Rectal smooth muscle tissue (tissue), 1 donor: ENCODE data around the gene SMARCAD1.
"Not testable (repeated sequence)": the region's sequence is repeated elsewhere in the genome, so short reads cannot be mapped to it uniquely, and the experiment has no call there.

Experiments used
- H3K27ac ChIP-seq: one replicate; pipeline ENCODE4 v1.7.0; 2013; ENCODE audit warnings: low read depth, low read length, inconsistent platforms
- H3K27me3 ChIP-seq: one replicate; pipeline ENCODE4 v1.7.0; 2013; ENCODE audit warnings: low read length; ENCODE audit not compliant: control insufficient read depth, insufficient read depth
- H3K36me3 ChIP-seq: one replicate; pipeline ENCODE4 v1.7.0; 2013; ENCODE audit warnings: low read length; ENCODE audit not compliant: control insufficient read depth, insufficient read depth
- H3K4me1 ChIP-seq: one replicate; pipeline ENCODE4 v1.7.0; 2013; ENCODE audit warnings: low read length; ENCODE audit not compliant: control insufficient read depth, insufficient read depth
- H3K4me3 ChIP-seq: one replicate; pipeline ENCODE4 v1.7.0; 2013; ENCODE audit warnings: low read length
- H3K9ac ChIP-seq: one replicate; pipeline ENCODE4 v1.7.0; 2013; ENCODE audit warnings: low read length

SMARCAD1 gene

DNA sequence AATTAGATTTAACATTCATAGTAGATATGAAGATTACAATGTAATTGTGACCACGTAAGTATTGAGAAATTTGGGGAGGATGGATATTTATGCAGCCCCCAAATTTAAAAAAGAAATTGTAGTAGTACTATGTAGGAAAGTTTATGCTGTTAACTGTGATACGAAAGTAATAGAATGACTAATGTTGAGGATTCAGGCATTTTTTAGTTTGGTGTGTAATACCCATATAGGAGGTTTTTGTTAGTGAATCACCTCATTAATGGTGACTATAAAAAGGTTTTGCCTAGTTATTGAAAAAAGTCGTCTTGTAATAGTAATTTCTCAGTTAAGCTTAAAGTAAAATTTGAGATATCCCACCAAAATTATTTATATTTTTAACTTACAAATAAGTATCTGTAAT lies 67.2 kb downstream of the SMARCAD1 start:
- Histone ChIP-seq H3K4me3 (no peak overlapping the region), H3K9ac (no peak overlapping the region), H3K27ac (no peak overlapping the region), H3K4me1 (no peaks in the 10 kb centered on the region), H3K36me3 (peaks cover 2% of the 10 kb centered on the region), H3K27me3 (no peaks in the 10 kb centered on the region)

GRCh38 chr4:94276204-94276603 lies 68.5 kb downstream of the SMARCAD1 start:
- Histone ChIP-seq H3K4me1 (no peaks in the 10 kb centered on the region), H3K27ac (no peak overlapping the region), H3K9ac (no peak overlapping the region), H3K36me3 (peaks cover 2% of the 10 kb centered on the region), H3K27me3 (no peaks in the 10 kb centered on the region), H3K4me3 (no peak overlapping the region)

GRCh38 chr4:94277534-94277933 lies 69.9 kb downstream of the SMARCAD1 start:
- H3K4me3 ChIP-seq, result no peak overlapping the region
- peaks cover 2% of the 10 kb centered on the region for H3K36me3 ChIP-seq
- no peaks in the 10 kb centered on the region for H3K27me3 ChIP-seq
- H3K9ac ChIP-seq, result no peak overlapping the region
- no peaks in the 10 kb centered on the region for H3K4me1 ChIP-seq
- H3K27ac ChIP-seq, result no peak overlapping the region

GRCh38 chr4:94278781-94279180 lies 71.1 kb downstream of the SMARCAD1 start:
- H3K4me1 ChIP-seq, result no peaks in the 10 kb centered on the region
- H3K9ac ChIP-seq, result no peak overlapping the region
- no peak overlapping the region for H3K4me3 ChIP-seq
- H3K27me3 ChIP-seq, result no peaks in the 10 kb centered on the region
- peaks cover 2% of the 10 kb centered on the region for H3K36me3 ChIP-seq
- H3K27ac ChIP-seq, result no peak overlapping the region

GRCh38 chr4:94284889-94285288 lies 77.2 kb downstream of the SMARCAD1 start:
- Histone ChIP-seq H3K27ac (no peak overlapping the region), H3K4me3 (no peak overlapping the region), H3K36me3 (no peaks in the 10 kb centered on the region), H3K9ac (no peak overlapping the region), H3K27me3 (no peaks in the 10 kb centered on the region), H3K4me1 (no peaks in the 10 kb centered on the region)

DNA sequence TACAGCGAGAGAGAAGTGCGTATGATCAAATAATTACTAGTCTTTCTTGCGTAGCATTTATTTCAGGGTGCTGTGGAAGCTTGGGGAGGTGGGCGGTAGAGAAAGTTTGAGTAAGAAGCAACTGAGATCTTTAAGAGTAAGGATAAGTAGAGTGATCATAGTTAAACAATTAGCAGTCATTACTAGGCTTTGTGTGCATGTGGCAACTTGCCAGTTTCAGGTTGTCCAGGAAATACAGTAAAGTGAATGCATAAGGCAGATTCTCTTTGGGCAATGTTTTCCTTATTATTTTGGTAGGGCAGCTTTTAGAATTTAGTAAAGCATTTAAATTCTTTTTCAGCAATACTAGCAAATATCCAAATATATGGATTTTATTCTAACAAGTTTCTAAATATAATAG lies 78.0 kb downstream of the SMARCAD1 start:
- no peaks in the 10 kb centered on the region for H3K36me3 ChIP-seq
- no peak overlapping the region for H3K27ac ChIP-seq
- no peak overlapping the region for H3K9ac ChIP-seq
- H3K4me3 ChIP-seq, result no peak overlapping the region
- H3K4me1 ChIP-seq, result no peaks in the 10 kb centered on the region
- H3K27me3 ChIP-seq, result no peaks in the 10 kb centered on the region

DNA sequence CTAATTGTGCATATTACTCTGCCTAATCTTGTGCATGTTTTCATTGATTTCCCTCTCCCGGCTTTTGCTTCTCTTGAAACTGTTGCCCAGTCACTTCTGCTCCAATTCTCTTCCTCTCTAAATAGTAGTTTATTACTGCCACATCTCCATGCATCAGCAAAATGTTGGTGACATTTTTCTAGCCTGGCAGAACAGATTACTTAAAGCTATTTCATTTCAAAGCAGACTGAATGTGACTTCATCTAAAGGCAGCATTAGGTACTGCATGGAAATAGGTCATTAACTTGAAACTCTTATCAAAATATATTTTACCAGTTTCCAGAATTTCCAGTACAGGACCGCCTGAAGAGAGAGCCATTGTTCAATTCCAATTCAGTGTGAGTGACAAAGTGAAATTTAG lies 82.6 kb downstream of the SMARCAD1 start:
- no peak overlapping the region for H3K27ac ChIP-seq
- H3K36me3 ChIP-seq, result peaks cover 2% of the 10 kb centered on the region
- no peak overlapping the region for H3K9ac ChIP-seq

DNA sequence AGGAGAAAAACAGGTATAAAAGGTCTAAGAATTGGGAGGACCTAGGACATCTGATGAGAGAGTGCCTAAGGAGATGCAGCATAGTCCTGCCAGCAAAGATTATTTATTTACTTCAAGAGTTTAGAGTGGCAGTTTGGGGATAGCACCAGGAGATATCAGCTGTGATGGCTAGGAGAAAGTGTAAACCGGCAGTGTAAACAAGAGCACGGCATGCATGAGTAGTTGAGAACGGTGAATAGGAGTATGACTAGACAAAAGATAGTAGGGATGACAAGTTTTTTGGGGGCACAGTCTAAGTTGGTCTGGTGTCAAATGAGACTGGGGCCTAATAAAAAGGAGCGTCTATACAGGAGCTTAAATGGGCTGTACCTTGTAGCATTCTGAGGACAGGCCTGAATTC lies 86.3 kb downstream of the SMARCAD1 start:
- H3K36me3 ChIP-seq, H3K9ac ChIP-seq, H3K4me1 ChIP-seq, H3K27ac ChIP-seq, H3K27me3 ChIP-seq, H3K4me3 ChIP-seq: not testable (repeated sequence)

More for the DNA sequence above, 82.6 kb downstream of the SMARCAD1 start:
- no peak overlapping the region for H3K4me3 ChIP-seq
- H3K27me3 ChIP-seq, result no peaks in the 10 kb centered on the region
- no peaks in the 10 kb centered on the region for H3K4me1 ChIP-seq

DNA sequence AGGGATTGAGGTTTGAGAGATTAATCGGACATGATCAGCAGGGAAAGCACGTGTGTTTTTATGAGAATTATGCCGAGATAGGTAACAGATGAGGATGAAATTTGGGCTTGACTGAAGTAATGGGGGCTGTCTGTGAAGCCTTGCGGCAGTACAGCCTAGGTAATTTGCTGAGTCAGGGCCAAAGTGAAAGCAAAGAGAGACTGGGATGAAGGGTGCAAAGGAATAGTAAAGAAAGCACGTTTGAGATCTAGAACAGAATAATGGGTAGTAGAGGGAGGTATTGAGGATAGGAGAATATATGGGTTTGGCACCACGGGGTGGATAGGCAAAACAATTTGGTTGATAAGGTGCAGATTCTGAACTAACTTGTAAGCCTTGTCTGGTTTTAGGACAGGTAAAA lies 87.8 kb downstream of the SMARCAD1 start:
- H3K9ac ChIP-seq, H3K36me3 ChIP-seq, H3K27ac ChIP-seq, H3K4me3 ChIP-seq, H3K27me3 ChIP-seq, H3K4me1 ChIP-seq: not testable (repeated sequence)

GRCh38 chr4:94298725-94299252 lies 91.1 kb downstream of the SMARCAD1 start:
- H3K27ac ChIP-seq, result no peak overlapping the region
- no peaks in the 10 kb centered on the region for H3K4me1 ChIP-seq
- H3K4me3 ChIP-seq, result no peak overlapping the region
- H3K36me3 ChIP-seq, result no peaks in the 10 kb centered on the region
- H3K9ac ChIP-seq, result no peak overlapping the region
- H3K27me3 ChIP-seq, result no peaks in the 10 kb centered on the region

- H3K27me3 ChIP-seq, result no peaks in the 10 kb centered on the region
- H3K9ac ChIP-seq, result no peak overlapping the region
- H3K4me3 ChIP-seq, result no peak overlapping the region
- H3K36me3 ChIP-seq, result no peaks in the 10 kb centered on the region
- no peak overlapping the region for H3K27ac ChIP-seq
- no peaks in the 10 kb centered on the region for H3K4me1 ChIP-seq
Measured at GRCh38 chr4:94302191-94302590, 94.5 kb downstream of the SMARCAD1 start.

GRCh38 chr4:94304365-94304971 lies 96.8 kb downstream of the SMARCAD1 start:
- no peak overlapping the region for H3K4me3 ChIP-seq
- no peak overlapping the region for H3K9ac ChIP-seq
- no peaks in the 10 kb centered on the region for H3K36me3 ChIP-seq
- H3K27ac ChIP-seq, result no peak overlapping the region
- H3K27me3 ChIP-seq, result no peaks in the 10 kb centered on the region
- H3K4me1 ChIP-seq, result no peaks in the 10 kb centered on the region

DNA sequence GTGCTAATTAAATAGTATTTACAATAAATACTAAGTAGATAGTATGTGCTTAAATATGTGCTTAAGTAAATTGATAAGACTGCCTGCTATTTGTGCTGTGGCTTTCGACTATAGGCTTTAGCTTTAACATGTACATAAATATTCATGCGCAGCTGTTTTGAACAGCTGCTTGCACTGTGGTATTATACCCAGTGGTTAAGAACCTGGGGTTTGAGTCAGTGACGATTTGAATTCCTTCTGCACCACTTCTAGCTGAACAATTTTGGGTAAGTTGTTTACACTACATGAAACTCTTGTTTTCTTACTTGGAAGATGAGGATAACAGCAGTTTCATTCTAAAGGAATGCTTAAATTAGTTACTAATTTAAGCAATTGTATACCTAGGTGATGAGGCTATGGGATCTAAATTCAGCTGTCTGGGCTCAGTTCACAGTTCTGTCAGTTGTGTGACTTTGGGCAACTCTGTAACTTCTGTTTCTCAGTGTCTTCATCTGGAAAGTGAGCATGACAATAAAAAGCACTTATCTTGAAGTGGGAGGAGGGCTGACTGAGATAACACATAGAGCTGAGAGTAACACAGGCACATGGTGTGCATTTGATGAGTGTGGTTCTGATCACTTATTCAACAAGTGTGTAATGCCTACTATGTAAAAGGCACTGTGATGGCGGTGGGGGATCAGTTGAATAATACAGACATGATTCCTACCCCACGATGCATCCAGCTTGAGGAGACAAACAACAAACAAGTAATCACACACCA lies 98.0 kb downstream of the SMARCAD1 start:
- Histone ChIP-seq H3K9ac (no peak overlapping the region), H3K27me3 (no peaks in the 10 kb centered on the region), H3K4me1 (no peaks in the 10 kb centered on the region), H3K36me3 (no peaks in the 10 kb centered on the region), H3K4me3 (no peak overlapping the region), H3K27ac (no peak overlapping the region)
